Progenitor cell of endocrine pancreas (in vitro differentiated cells): Measurements from ENCODE around the gene SGPL1. TPM values are rescaled to one million over a fixed set of nuclear protein-coding genes. Genes with fewer than 3 reads are reported as not detected.
A peak's percentile ranks its signal among the peaks of the same experiment; 100 is the strongest.
"Not testable (repeated sequence)": the region's sequence is repeated elsewhere in the genome, so short reads cannot be mapped to it uniquely, and the experiment has no call there.

ENCODE experiments used
- DNase-seq: peaks from one replicate; pipeline ENCODE4 v3.0.0; 2021; ENCODE audit warnings: low spot score; ENCODE audit not compliant: unreplicated experiment
- H3K27ac Mint-ChIP-seq: 2 replicates; pipeline ENCODE4 v1.8.0; 2021; ENCODE audit warnings: mild to moderate bottlenecking, moderate library complexity, mixed read lengths
- H3K27me3 Mint-ChIP-seq: 2 replicates; pipeline ENCODE4 v1.8.0; 2021; ENCODE audit warnings: mixed read lengths
- H3K36me3 Mint-ChIP-seq: 2 replicates; pipeline ENCODE4 v1.8.0; 2022; ENCODE audit warnings: mixed read lengths; ENCODE audit not compliant: insufficient read depth
- H3K4me1 Mint-ChIP-seq: 2 replicates; pipeline ENCODE4 v1.8.0; 2021; ENCODE audit warnings: low read depth, mixed read lengths
- H3K4me3 Mint-ChIP-seq: 2 replicates; pipeline ENCODE4 v1.8.0; 2021; ENCODE audit warnings: low read depth, mild to moderate bottlenecking, moderate library complexity, mixed read lengths
- H3K9me3 Mint-ChIP-seq: 2 replicates; pipeline ENCODE4 v1.8.0; 2021; ENCODE audit warnings: low read depth, mixed read lengths
- CTCF ChIP-seq: fragments of 200-600 bp; sonication (generic); IDR thresholded peaks from one replicate; pipeline ENCODE4 v1.5.0; 2021; ENCODE audit warnings: antibody characterized with exemption, mild to moderate bottlenecking; ENCODE audit not compliant: unreplicated experiment
- total RNA-seq: library from RNA; stranded (reverse); gene quantifications from 2 replicates; pipeline ENCODE4 v1.2.1, GENCODE V29; 2021

The SGPL1 gene
- total RNA-seq, 1 donor from 2014 or later = 82.1 TPM

DNA sequence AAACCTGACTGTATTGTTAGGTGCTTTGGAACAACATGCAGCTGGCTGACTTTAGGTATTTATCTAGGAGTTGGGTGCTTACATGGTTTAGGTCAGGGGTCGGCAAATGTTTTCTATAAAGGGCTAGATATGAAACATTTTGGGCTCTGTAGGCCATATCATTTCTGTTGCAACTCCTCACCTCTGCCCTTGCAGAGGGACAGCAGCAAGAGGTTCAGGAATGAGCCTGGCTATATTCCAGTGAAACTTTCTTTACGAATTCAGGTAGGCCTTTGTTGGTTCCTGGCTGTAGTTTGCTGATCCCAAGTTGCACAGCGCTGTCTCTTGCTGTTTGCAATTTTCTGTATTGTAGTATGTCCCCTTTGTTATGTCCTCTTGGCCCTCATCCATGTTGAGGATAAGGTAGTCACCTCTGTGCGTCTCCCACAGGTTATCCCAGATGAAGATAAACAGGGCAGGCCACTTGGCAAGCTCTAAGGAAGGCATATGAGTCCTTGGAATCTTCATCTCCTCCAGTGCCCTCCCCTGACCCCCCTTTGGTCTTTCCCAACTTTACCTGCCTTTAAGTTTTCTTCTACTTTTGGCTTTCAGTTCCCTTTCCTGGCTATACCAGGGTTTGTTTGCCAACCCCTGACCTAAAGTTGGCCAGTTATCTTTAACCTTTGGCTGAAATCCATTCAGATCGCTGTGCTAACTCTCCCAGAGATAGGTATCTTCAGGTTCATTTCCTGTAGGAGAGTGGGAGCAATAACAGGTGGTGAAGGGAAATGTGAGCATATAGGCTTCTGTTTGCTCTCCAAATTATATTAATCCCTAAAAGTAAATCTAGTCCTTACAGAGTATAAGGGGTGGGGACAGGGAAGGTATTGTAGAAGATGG lies 36.1 kb downstream of the SGPL1 start:
- Mint-ChIP-seq H3K9me3 (no peaks in the 10 kb centered on the region), H3K27me3 (no peaks in the 10 kb centered on the region), H3K4me3 (no peak overlapping the region), H3K36me3 (peaks cover 22% of the 10 kb centered on the region), H3K4me1 (peaks cover 26% of the 10 kb centered on the region), H3K27ac (peak overlapping the region; percentile 40)
- no peak for DNase-seq
- TF ChIP-seq CTCF = no peak

- H3K36me3 Mint-ChIP-seq = peaks cover 25% of the 10 kb centered on the region
- no peak overlapping the region for H3K4me3 Mint-ChIP-seq
- H3K27me3 Mint-ChIP-seq = no peaks in the 10 kb centered on the region
- H3K27ac Mint-ChIP-seq = no peak overlapping the region
- TF ChIP-seq CTCF = no peak
- H3K9me3 Mint-ChIP-seq = no peaks in the 10 kb centered on the region
- peaks cover 24% of the 10 kb centered on the region for H3K4me1 Mint-ChIP-seq
- no peak for DNase-seq
Observed at GRCh38 chr10:70853038-70853437, 37.3 kb downstream of the SGPL1 start.

DNA sequence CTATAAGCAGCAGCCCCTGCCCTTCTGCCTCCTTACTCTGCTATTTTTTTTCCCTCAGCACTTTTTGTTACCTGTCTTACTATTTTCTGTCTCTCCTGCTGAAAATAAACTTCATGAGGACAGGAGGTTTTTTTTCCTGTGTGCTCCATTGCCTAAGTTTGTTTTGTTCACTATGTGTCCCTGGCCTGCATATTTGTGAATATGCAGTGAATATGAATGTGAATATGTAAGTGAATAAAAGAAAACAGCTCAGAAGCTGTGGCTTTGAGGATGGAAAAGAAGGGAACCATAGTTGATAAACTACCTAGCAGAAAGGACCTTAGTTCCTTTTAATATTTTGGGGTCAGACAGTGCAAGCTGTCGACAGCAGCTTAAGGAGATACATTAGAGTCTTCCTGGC lies 37.7 kb downstream of the SGPL1 start:
- H3K9me3 Mint-ChIP-seq = no peaks in the 10 kb centered on the region
- DNase-seq = no peak
- H3K27me3 Mint-ChIP-seq = no peaks in the 10 kb centered on the region
- H3K4me3 Mint-ChIP-seq = no peak overlapping the region
- H3K27ac Mint-ChIP-seq = no peak overlapping the region
- peaks cover 24% of the 10 kb centered on the region for H3K4me1 Mint-ChIP-seq
- no peak for TF ChIP-seq CTCF
- peaks cover 28% of the 10 kb centered on the region for H3K36me3 Mint-ChIP-seq

- peaks cover 4% of the 10 kb centered on the region for H3K9me3 Mint-ChIP-seq
- no peak for DNase-seq
- peaks cover 20% of the 10 kb centered on the region for H3K4me1 Mint-ChIP-seq
- no peak for TF ChIP-seq CTCF
- no peak overlapping the region for H3K27ac Mint-ChIP-seq
- no peaks in the 10 kb centered on the region for H3K27me3 Mint-ChIP-seq
- H3K4me3 Mint-ChIP-seq = no peak overlapping the region
- peaks cover 28% of the 10 kb centered on the region for H3K36me3 Mint-ChIP-seq
Observed at GRCh38 chr10:70856454-70856853, 40.7 kb downstream of the SGPL1 start.

- no peak for TF ChIP-seq CTCF
- no peak for DNase-seq
- peaks cover 36% of the 10 kb centered on the region for H3K36me3 Mint-ChIP-seq
- H3K27ac Mint-ChIP-seq = no peak overlapping the region
- H3K4me1 Mint-ChIP-seq = peaks cover 2% of the 10 kb centered on the region
- H3K4me3 Mint-ChIP-seq = no peak overlapping the region
- H3K9me3 Mint-ChIP-seq = peaks cover 4% of the 10 kb centered on the region
- H3K27me3 Mint-ChIP-seq = no peaks in the 10 kb centered on the region
Observed at GRCh38 chr10:70858759-70859158, 43.0 kb downstream of the SGPL1 start.

DNA sequence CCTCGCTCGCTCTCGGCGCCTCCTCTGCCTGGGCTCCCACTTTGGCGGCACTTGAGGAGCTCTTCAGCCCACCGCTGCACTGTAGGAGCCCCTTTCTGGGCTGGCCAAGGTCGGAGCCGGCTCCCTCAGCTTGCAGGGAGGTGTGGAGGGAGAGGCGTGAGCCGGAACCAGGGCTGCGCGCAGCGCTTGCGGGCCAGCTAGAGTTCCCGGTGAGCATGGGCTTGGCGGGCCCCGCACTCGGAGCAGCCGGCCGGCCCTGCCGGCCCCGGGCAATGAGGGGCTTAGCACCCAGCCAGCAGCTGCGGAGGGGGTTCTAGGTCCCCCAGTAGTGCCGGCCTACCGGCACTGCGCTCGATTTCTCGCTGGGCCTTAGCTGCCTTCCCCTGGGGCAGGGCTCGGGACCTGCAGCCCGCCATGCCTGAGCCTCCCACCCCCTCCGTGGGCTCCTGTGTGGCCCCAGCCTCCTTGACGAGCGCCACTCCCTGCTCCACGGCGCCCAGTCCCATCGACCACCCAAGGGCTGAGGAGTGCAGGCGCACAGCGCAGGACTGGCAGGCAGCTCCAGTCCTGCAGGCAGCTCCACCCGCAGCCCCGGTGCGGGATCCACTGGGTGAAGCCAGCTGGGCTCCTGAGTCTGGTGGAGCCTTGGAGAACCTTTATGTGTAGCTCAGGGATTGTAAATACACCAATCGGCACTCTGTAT lies 45.9 kb downstream of the SGPL1 start:
- peaks cover 39% of the 10 kb centered on the region for H3K36me3 Mint-ChIP-seq
- H3K9me3 Mint-ChIP-seq, H3K27me3 Mint-ChIP-seq, H3K4me1 Mint-ChIP-seq, DNase-seq, H3K27ac Mint-ChIP-seq, H3K4me3 Mint-ChIP-seq: not testable (repeated sequence)
